CD4-positive, alpha-beta T cell treated with Interleukin-6 for 4 hours (primary cell): ENCODE measurements around the gene EMC8.

Experiments
- DNase-seq: peaks from one replicate; pipeline ENCODE4 v3.0.0-alpha.2; 2020; ENCODE audit warnings: mixed read lengths

The EMC8 gene

GRCh38 chr16:85752511-85753420, 46.6 kb downstream of the EMC8 start:
- DNase-seq = no peak

- no peak for DNase-seq
Measured at GRCh38 chr16:85751698-85752501, 47.4 kb downstream of the EMC8 start.

- DNase-seq = no peak
Measured at GRCh38 chr16:85750827-85751697, 48.3 kb downstream of the EMC8 start, which contains the start of gene C16orf74. Gene C16orf74, minus strand, starts transcription at chr16:85751096. Its CDS starts 15,879 bp downstream, at chr16:85735217.

DNA sequence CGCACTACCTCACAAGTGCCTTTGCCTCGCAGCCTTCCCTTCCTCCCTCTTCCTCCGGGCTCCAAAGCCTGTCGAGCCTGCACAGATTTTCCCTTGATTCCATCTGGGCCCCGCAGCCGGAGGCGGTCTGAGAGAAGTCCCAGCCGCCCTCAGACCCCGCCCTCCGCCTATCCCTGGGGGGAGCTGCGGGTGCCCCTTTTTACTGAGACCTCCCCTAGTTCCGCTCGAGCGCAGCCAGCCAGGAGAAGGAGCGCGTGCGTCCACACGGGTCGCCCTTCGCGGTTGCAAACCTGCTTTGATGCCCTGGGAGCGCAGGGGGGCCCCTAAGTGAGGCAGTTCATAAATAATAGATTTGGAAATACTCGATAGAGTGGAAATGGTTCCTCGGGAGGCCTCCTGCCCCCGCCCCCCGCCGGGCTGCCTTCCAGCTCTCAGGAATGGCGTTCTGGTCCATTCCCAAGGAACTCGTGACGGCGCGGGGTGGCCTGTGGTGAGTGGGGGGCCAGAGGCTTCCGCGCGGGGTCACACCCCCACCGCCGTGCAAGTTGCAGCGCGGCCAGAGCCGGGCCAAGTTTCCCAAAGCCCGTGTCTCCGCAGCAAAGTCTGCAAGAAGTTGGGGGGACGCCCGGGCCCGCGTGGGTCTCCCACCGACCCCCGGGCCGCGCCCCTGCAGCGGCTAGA, 49.1 kb downstream of the EMC8 start:
- no peak for DNase-seq

GRCh38 chr16:85749771-85750145, 49.6 kb downstream of the EMC8 start:
- no peak for DNase-seq

DNA sequence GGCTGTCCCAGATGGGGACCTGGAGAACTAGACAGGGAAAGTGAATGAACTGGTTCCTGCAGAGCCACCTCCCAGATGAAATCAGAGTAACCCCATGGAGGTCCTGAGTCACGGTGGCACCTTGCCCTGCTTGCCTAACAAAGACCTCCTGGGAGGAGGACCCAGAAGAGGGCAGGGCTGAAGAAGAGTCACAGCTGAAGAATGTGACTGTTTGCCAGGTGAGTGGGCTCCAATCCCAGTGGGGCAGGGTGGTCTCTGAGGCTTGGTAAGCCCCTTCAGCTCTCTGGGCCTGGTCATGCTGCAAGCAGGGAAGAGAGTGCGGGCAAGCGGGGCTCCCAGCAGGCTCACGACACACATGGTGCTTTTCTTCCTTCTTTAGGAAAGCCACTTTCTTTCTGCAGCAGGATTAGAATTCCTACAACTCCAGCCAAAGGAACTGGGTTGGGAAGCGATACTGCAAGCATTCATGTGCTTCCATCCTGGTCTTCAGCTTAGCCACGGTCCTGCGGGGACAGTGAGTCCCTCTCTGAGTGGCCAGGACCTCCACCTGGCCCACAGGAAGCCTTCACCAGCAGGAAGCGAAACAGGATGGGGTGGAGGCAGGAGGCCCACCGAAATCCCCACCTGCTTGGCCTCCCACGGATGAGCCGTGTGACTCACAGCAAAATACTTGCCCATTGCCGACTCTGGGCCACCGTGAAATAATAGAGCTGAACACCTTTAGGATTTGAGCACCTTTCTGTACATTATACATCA, 52.7 kb downstream of the EMC8 start:
- DNase-seq = no peak

- no peak for DNase-seq
Measured at GRCh38 chr16:85738923-85739715, 60.2 kb downstream of the EMC8 start.

- no peak for DNase-seq
Measured at GRCh38 chr16:85736921-85737320, 62.4 kb downstream of the EMC8 start.

- DNase-seq = no peak
Measured at GRCh38 chr16:85735946-85736345, 63.4 kb downstream of the EMC8 start.

DNA sequence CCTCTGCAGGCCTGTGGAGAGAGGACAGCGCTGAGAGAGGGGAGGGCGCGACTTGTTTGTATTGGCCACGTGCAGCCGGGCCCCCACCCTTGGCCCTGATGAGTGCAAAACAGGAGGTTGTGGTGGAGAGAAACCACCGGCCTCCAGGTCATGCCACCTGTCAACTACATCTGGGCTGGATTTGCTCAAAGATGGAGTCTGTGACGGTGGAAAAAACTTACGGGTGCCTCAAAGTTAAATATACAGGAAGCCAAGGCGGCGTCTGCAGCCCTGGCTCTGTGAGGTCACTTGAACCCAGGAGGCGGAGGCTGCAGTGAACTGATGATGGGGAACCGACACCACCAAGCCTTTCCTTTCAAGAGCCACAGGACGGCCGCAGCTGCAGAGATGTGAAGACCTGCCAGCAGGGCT, 64.1 kb downstream of the EMC8 start:
- peak; percentile 59 for DNase-seq

GRCh38 chr16:85734311-85735017, 64.9 kb downstream of the EMC8 start:
- no peak for DNase-seq

GRCh38 chr16:85733839-85734170, 65.5 kb downstream of the EMC8 start:
- DNase-seq = no peak

GRCh38 chr16:85733155-85733838, 66.0 kb downstream of the EMC8 start:
- no peak for DNase-seq

DNA sequence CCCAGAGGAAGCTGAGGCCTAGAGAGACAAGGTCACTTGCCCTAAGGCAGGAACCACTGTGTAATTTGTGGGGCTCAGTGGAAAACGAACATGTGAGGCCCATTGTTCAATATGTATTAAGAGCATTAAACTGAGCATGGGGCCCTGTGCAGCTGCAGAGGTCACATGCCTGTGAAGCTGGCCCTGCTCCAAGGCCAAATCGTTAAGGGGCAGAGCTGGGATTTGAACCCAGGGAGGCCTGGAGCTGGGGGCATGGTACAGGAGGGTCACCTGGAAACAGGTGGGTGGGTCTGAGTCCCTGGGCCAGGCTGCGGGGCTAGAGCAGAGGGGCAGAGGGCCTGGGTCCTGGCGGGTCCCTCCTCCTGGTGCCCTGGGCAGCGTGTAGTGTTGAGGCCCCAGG, 68.2 kb downstream of the EMC8 start:
- DNase-seq = no peak

DNA sequence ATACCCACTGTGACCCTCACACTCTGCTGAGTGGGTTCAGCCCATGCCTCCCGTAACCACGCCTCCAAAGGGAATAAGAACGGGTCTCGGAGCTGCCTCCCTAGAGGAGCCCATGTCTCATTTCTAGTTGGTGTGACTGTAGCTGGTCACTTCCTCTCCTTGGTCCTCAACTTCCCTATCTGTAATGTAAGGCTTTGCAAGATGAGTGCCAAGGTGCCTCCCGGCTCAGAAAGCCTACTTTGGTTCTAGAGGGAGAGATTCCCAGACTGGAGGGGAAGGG, 69.2 kb downstream of the EMC8 start:
- no peak for DNase-seq

- no peak for DNase-seq
Measured at GRCh38 chr16:85729452-85730185, 69.7 kb downstream of the EMC8 start.

- DNase-seq = no peak
Measured at GRCh38 chr16:85728879-85729278, 70.5 kb downstream of the EMC8 start.
